Right renal cortex interstitium (tissue), 3 donors: Measurements from ENCODE around the gene AQP5. TPM values are rescaled to one million over a fixed set of nuclear protein-coding genes. Genes with fewer than 3 reads are reported as not detected.

Experiments used
- DNase-seq, 3 donors: peaks; one replicate each; pipeline ENCODE4 v3.0.0-alpha.2; 2013; ENCODE audit warnings: low read depth in 3 of 3, low spot score in 2 of 3
- polyA plus RNA-seq, 3 donors: library from polyadenylated mRNA; unstranded; fragments of 120-200 nt; gene quantifications; one replicate each; pipeline ENCODE4 v1.2.1, GENCODE V29; 2013; ENCODE audit not compliant: insufficient read length in 3 of 3

Gene AQP5
- polyA plus RNA-seq, 3 donors: 1.1 to 2.2 (median 2.0) TPM

DNA sequence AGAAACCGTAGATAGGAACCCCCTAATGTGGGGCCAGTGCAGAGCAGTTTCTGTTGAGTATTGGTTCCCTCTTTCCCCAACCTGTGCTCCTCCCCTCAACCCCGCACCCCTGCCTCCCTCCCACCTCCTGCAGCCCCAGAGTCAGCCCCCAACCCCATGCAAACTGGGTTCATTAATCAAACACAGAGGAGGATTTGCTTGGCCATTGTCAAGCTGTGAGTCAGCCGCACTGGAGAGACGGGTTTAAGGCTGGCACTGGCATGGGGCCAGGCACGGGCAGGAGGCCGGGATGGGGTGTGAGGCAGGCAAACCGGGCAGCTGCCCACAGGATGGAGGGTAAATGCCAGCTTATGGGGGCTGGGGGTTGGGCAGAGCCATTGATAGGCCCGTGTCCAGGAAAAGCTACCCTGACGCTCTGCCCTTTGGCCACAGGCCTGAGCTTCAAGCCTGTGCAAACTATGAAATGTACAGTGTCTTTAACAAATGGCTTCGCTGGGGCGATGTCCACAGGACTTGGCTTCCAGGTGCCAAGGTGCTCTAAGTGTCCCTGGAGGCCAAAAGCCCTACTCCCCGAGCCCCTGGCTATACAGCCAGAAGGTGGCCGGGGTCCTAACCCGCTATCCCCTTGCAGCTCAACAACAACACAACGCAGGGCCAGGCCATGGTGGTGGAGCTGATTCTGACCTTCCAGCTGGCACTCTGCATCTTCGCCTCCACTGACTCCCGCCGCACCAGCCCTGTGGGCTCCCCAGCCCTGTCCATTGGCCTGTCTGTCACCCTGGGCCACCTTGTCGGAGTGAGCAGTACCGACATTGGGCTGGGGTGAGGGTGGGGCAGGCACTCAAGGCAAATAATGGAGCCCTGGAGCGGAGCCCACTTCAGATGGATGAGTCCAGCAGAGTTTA lies 1.4 kb downstream of the AQP5 start:
- no peak for DNase-seq

GRCh38 chr12:49963976-49964815 lies 2.5 kb downstream of the AQP5 start:
- no peak for DNase-seq

GRCh38 chr12:49964849-49965624 lies 3.4 kb downstream of the AQP5 start:
- no peak for DNase-seq

GRCh38 chr12:49965836-49966235 lies 4.2 kb downstream of the AQP5 start:
- DNase-seq: no peak

DNA sequence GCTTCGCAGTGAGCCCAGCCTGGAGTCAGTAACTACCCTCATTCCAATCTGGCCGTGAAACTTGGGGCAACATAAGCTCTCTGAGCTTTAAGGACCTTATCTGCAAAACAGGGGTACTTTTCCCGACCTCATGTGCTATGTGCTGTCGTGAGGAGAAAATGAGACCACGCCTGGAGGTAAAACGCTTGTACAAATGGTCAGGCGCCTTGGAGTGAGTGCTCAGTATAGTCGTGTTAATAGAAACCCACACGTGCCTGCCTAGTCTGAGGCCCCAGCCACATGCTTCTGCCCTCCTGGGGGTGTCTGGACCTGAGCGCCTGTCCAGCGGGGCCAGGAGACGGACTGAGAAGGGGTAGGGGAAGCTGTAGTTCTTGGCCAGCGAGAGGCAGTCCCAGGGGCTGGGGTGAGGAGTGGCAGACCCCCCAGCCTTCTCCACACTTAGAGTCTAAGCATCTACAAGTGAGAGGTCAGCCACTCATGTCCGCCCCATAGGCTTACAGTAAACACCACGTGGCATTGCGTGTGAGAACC lies 4.9 kb downstream of the AQP5 start:
- DNase-seq: no peak

- peak; percentile 74 to 78 (median 75) for DNase-seq
Measured at GRCh38 chr12:49967042-49967776, 5.5 kb downstream of the AQP5 start.

- DNase-seq: no peak
Measured at GRCh38 chr12:49967777-49968250, 6.1 kb downstream of the AQP5 start.

- no peak for DNase-seq
Measured at GRCh38 chr12:49968471-49968870, 6.8 kb downstream of the AQP5 start.

DNA sequence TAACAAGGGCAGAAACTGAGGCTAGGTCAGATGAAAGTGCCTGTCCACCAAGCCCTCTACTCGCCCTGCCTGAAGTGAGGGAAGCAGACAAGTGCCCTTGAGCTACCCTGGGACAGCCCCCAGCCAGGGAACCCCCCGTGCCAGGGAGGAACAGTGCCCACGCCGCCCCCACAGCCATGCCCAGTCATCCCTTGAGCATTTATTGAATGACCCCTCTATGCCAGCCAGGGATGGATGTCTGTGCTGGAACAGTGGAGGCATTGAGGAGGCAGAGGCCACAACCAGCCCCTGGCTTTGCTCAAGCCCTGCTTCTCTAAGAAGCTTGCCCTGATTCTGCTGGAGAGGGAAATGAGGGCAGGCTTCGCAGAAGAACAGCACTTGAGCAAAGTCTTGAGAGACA lies 7.4 kb downstream of the AQP5 start:
- DNase-seq: no peak

GRCh38 chr12:49969651-49970429 lies 8.2 kb downstream of the AQP5 start:
- no peak for DNase-seq

- DNase-seq: no peak
Measured at GRCh38 chr12:49970658-49971057, 9.0 kb downstream of the AQP5 start.

- no peak for DNase-seq
Measured at GRCh38 chr12:49971141-49971540, 9.5 kb downstream of the AQP5 start.

- no peak for DNase-seq
Measured at GRCh38 chr12:49972129-49972528, 10.5 kb downstream of the AQP5 start.

DNA sequence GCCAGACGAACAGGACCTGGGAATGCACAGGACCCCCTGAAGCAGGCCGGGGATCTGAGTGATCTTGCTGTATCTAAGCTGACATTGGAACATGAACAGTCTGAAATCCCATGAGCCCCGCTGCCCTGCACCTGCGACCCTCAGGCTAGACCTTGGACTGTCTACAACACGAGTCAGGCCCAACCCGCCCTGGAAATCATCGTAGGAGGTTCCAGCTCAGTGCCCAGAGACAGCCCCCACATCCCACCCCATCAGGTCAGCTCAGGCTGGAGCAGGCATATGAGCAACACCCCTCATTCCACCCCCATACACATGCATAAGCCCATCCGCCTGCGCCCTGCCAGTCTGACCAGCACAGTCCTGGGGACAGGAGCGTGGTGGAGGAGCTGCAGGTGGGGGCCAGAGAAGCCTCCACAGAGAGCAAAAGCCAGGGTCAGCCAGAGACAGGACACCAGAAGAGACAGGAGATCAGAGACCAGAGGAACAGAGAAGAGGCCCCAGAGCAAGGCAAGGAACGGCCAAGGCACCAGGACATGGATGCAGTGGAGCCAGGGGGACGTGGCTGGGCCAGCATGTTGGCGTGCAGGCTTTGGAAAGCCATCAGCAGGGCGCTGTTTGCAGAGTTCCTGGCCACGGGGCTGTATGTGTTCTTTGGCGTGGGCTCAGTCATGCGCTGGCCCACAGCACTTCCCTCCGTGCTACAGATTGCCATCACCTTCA lies 11.1 kb downstream of the AQP5 start, which contains the start of gene AQP6:
Gene AQP6, plus strand, starts transcription at position 307 of the 720 bp plus-strand sequence. Its CDS starts 227 bp downstream, at position 534.
- DNase-seq: no peak

DNA sequence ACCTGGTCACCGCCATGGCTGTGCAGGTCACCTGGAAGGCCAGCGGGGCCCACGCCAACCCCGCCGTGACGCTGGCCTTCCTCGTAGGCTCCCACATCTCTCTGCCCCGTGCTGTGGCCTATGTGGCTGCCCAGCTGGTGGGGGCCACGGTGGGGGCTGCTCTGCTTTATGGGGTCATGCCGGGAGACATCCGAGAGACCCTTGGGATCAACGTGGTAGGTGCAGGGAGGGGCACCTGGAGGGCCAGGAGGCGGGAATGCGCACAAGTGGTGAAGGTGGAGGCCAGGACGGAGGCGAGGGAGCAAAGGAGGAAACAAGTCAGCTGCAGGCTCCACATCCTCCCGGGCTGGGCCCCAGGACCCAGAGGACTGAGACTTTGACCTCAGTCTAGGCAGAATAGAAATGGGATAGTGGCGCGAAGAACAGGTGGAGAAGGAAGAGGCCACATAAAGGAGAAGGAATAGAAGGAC lies 11.7 kb downstream of the AQP5 start:
- DNase-seq: no peak

- no peak for DNase-seq
Measured at GRCh38 chr12:49974231-49974675, 12.6 kb downstream of the AQP5 start.

- DNase-seq: no peak
Measured at GRCh38 chr12:49974677-49975317, 13.1 kb downstream of the AQP5 start.
